ENCODE results near the gene TMEM219. TPM values are rescaled to one million over a fixed set of nuclear protein-coding genes. Genes with fewer than 3 reads are reported as not detected.

Gene TMEM219
- total and polyA plus RNA-seq, 2 donors (not counting 3 experiments of a cell fraction or from before 2014, with no cell fraction given), result 110 to 182 TPM

DNA sequence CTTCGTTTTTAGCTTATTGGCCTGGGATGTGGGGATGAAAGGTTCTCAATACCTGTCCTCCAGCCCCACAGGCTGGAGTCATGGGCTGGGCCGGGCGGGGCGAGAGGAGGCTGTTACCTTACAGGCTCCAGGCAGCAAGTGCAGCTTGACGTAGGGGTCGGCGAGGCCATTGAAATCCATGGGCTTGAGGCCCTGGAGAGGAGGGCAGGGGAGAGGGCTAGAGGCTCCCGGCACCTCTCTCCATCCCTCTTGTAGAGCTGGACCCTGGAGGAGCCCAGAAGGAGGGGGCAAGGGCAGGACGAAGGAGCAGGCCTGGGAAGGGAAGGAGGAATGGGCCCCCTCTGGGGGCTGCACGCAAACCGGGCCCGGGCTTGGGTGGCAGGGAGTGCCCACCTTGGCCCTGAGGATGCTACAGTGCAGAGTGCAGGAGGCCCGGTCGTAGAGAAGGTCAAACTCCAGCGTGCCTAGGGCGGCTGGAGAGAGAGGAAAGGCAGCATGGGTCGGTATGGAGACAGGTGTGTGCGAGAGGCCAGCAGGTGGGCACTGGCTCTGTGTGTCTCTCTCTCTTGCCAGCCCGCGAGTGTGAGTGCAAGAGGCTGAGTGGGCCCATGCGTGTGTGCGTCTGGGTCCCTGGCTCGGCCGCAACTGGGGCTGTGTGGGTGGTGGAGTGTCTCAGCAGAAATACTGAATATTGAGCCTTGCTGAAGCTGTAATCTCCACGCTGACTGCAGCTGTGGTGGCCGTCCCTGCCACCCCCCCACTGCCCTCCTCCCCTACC is 47.4 kb downstream of the TMEM219 start:
- DNase-seq (ENCODE audit: low read depth, low spot score) (no peak), FAIRE-seq (no peak)
- BruUV-seq (replicated peaks), result no TSS peak
- intact Hi-C loops (cut with micrococcal nuclease) (no loop called here), dilution Hi-C loops (cut with MboI; ENCODE audit: extremely low pct_ligation_motif_present, low sequenced_read_pairs) (no loop called here)
- Histone ChIP-seq H3K9me1 (replicated peaks; ENCODE audit: control insufficient read depth, extremely low read depth, insufficient read depth, low read length) (no peaks in the 10 kb centered on the region), H3K27ac (ENCODE audit: insufficient read depth, low read depth, low read length) (no peak overlapping the region), H3K79me2 (ENCODE audit: control insufficient read depth, insufficient read depth, low read length) (no peaks in the 10 kb centered on the region), H3K4me2 (ENCODE audit: insufficient read depth, low read length) (no peak overlapping the region), H3K36me3 (ENCODE audit: control insufficient read depth in 2 of 2, extremely low read depth in 1 of 2, insufficient read depth in 2 of 2, low read length in 2 of 2) (no peaks in the 10 kb centered on the region), H3K9me3 (replicated peaks; ENCODE audit: control insufficient read depth, insufficient read depth, low read length) (no peaks in the 10 kb centered on the region), H4K20me1 (replicated peaks; ENCODE audit: control insufficient read depth, extremely low read depth, insufficient read depth, low read length) (no peaks in the 10 kb centered on the region), H2AFZ (ENCODE audit: low read depth, low read length) (no peak overlapping the region), H3K4me3 (replicated peaks in 1 of 3; ENCODE audit: insufficient read depth in 1 of 3, low read depth in 1 of 3, low read length in 3 of 3) (no peak overlapping the region), H3K4me1 (ENCODE audit: control insufficient read depth, extremely low read depth, insufficient read depth, low read length) (peaks cover 2% of the 10 kb centered on the region), H3K27me3 (ENCODE audit: control insufficient read depth in 2 of 2, insufficient read depth in 2 of 2, low read length in 2 of 2) (peaks cover 19 to 28% of the 10 kb centered on the region in 2 experiments), H3K9ac (replicated peaks; ENCODE audit: extremely low read depth, insufficient read depth, low read length) (no peak overlapping the region)
- ChIA-PET CTCF (interaction anchor here (0.8 kb wide), 1 partner anchor 161 kb away, joined by 4 read pairs; no protein-coding TSS in a partner anchor), POLR2A (no interaction called here)
- no peak for TF ChIP-seq POLR2AphosphoS5 (IDR thresholded peaks at IDR 0.05; ENCODE audit: insufficient read depth, low read depth, low read length)
- TF ChIP-seq CTCF (IDR thresholded peaks at IDR 0.05; ENCODE audit: extremely low read depth in 1 of 2, insufficient read depth in 1 of 2, low read depth in 1 of 2, low read length in 2 of 2), result no peak
